A549 (cell line): ENCODE results near the gene PCDHGB7. TPM values are rescaled to one million over a fixed set of nuclear protein-coding genes. Genes with fewer than 3 reads are reported as not detected.

Source experiments
- ATAC-seq, 2 experiments: fragments of 200-7000 bp in 1 of 2; fragments of >200 bp in 1 of 2; cut with Nextera tagmentation in 1 of 2; cut with Tn5 transposase in 1 of 2; 3 replicates each; pipeline versions ENCODE4 v1.8.0 to v1.9.1; 2018 to 2020; ENCODE audit warnings: mild to moderate bottlenecking in 1 of 2, moderate library complexity in 1 of 2
- CTCF ChIA-PET: fragments of 300-600 bp; sonication (Branson Sonifier 250); formaldehyde crosslinking; extraction: SDS; loops from one replicate; lab custom pipeline; 2021; ENCODE audit warnings: antibody characterized with exemption, inconsistent platforms; lab: Yijun Ruan, JAX
- POLR2A ChIA-PET: fragments of 350-600 bp; formaldehyde crosslinking; extraction: SDS; loops from one replicate; lab custom pipeline; 2021; ENCODE audit warnings: antibody characterized with exemption, inconsistent platforms; lab: Yijun Ruan, JAX
- DNase-seq, 2 experiments: peaks; one replicate each; pipeline versions ENCODE4 v3.0.0 to v3.0.0-alpha.2; 2011 to 2016; ENCODE audit warnings: low read depth in 1 of 2, low spot score in 1 of 2
- FAIRE-seq: peaks from 2 replicates; lab custom pipeline; 2011; peaks lifted over from hg19 to GRCh38; lab: Jason Lieb, UNC
- H3K27ac ChIP-seq, 2 experiments: fragments of >200 bp; sonication (Bioruptor Twin); formaldehyde crosslinking; 3 replicates each; pipeline ENCODE4 v1.5.1; 2016 to 2017
- H3K4me1 ChIP-seq: fragments of >200 bp; sonication (Bioruptor Twin); formaldehyde crosslinking; 3 replicates; pipeline ENCODE4 v1.6.1; 2016
- H3K4me2 ChIP-seq: fragments of >200 bp; sonication (Bioruptor Twin); formaldehyde crosslinking; 3 replicates; pipeline ENCODE4 v1.6.1; 2016
- H3K4me3 ChIP-seq: fragments of >200 bp; sonication (Bioruptor Twin); formaldehyde crosslinking; 3 replicates; pipeline ENCODE4 v1.5.1; 2016
- H3K9me3 ChIP-seq: fragments of >200 bp; sonication (Bioruptor Twin); formaldehyde crosslinking; 3 replicates; pipeline ENCODE4 v1.6.1; 2016
- CBX2 ChIP-seq: fragments of 200-600 bp; sonication (generic); IDR thresholded peaks from 2 replicates; pipeline ENCODE4 v1.6.1; 2016; ENCODE audit warnings: low read depth, mild to moderate bottlenecking, borderline replicate concordance
- CBX8 ChIP-seq: fragments of 200-600 bp; sonication (generic); IDR thresholded peaks from 2 replicates; pipeline ENCODE4 v1.6.1; 2016
- CEBPB ChIP-seq, 2 experiments: fragments of >200 bp in 1 of 2; sonication (Bioruptor Twin) in 1 of 2; formaldehyde crosslinking in 1 of 2; IDR thresholded peaks; 2 replicates each; pipeline ENCODE4 v1.6.1; 2012 to 2016
- CHD4 ChIP-seq: fragments of 200-600 bp; sonication (generic); IDR thresholded peaks from 2 replicates; pipeline ENCODE4 v1.6.1; 2016; ENCODE audit warnings: antibody characterized with exemption, mild to moderate bottlenecking, borderline replicate concordance
- EHMT2 ChIP-seq: fragments of 200-600 bp; sonication (generic); IDR thresholded peaks from 2 replicates; pipeline ENCODE4 v1.6.1; 2016; ENCODE audit warnings: antibody characterized with exemption, low read depth, mild to moderate bottlenecking, moderate library complexity
- EP300 ChIP-seq, 2 experiments: fragments of >200 bp; sonication (Bioruptor Twin); formaldehyde crosslinking; IDR thresholded peaks; 2 replicates in 1 of 2; 3 replicates in 1 of 2; pipeline ENCODE4 v1.6.1; 2016 to 2017
- GATA3 ChIP-seq: IDR thresholded peaks from 2 replicates; pipeline ENCODE4 v1.6.1; 2012; ENCODE audit warnings: borderline replicate concordance
- HEYL ChIP-seq: fragments of 250-450 bp; sonication (Bioruptor Pico); IDR thresholded peaks from 2 replicates; pipeline ENCODE4 v1.8.0; 2021; ENCODE audit warnings: mild to moderate bottlenecking, moderate library complexity
- HOXA7 ChIP-seq: fragments of 250-450 bp; sonication (Bioruptor Pico); IDR thresholded peaks from 2 replicates; pipeline ENCODE4 v1.5.0; 2020; ENCODE audit warnings: mild to moderate bottlenecking, moderate library complexity
- HOXB13 ChIP-seq: fragments of 250-450 bp; sonication (Bioruptor Pico); IDR thresholded peaks from 2 replicates; pipeline ENCODE4 v1.5.0; 2020; ENCODE audit warnings: low read depth, mild to moderate bottlenecking, moderate library complexity
- MAFK ChIP-seq: fragments of 450-650 bp; IDR thresholded peaks from 2 replicates; pipeline ENCODE4 v1.6.1; 2014; ENCODE audit not compliant: partially characterized antibody
- NR3C1 ChIP-seq: fragments of >200 bp; sonication (Bioruptor Twin); formaldehyde crosslinking; IDR thresholded peaks from 3 replicates; pipeline ENCODE4 v1.6.1; 2017
- PHF8 ChIP-seq: fragments of 200-600 bp; sonication (generic); IDR thresholded peaks from 2 replicates; pipeline ENCODE4 v1.6.1; 2016; ENCODE audit warnings: low read depth, mild to moderate bottlenecking, antibody characterized with exemption, moderate library complexity, borderline replicate concordance
- RAD21 ChIP-seq, 2 experiments: fragments of >200 bp in 1 of 2; sonication (Bioruptor Twin) in 1 of 2; formaldehyde crosslinking in 1 of 2; IDR thresholded peaks in 1 of 2; conservative IDR thresholded peaks in 1 of 2; 2 replicates in 1 of 2; 3 replicates in 1 of 2; pipeline ENCODE4 v1.6.1; 2012 to 2018; ENCODE audit warnings: inconsistent platforms in 1 of 2
- RARB ChIP-seq: fragments of 250-450 bp; sonication (Bioruptor Pico); IDR thresholded peaks from 2 replicates; pipeline ENCODE4 v1.8.0; 2021; ENCODE audit warnings: mild to moderate bottlenecking, moderate library complexity
- RFX5 ChIP-seq: fragments of 450-650 bp; IDR thresholded peaks from 2 replicates; pipeline ENCODE4 v1.7.1; 2014; ENCODE audit warnings: antibody characterized with exemption, mild to moderate bottlenecking, moderate library complexity
- RNF2 ChIP-seq: fragments of 200-600 bp; sonication (generic); IDR thresholded peaks from 2 replicates; pipeline ENCODE4 v1.6.1; 2016; ENCODE audit warnings: low read depth, mild to moderate bottlenecking, antibody characterized with exemption, moderate library complexity, borderline replicate concordance
- ZFP36 ChIP-seq: fragments of 450-650 bp; IDR thresholded peaks from 2 replicates; pipeline ENCODE4 v1.6.1; 2014; ENCODE audit warnings: borderline replicate concordance; ENCODE audit not compliant: partially characterized antibody
- ZSCAN20 ChIP-seq: fragments of 250-450 bp; sonication (Bioruptor Pico); IDR thresholded peaks from 2 replicates; pipeline ENCODE4 v1.8.0; 2022; ENCODE audit warnings: mild to moderate bottlenecking, moderate library complexity
- WGBS: methylation state at CpG from one replicate; pipeline ENCODE4 v1.1.6; 2017; ENCODE audit errors: missing lambda C conversion rate; 5-methylcytosine and 5-hydroxymethylcytosine counted together
- polyA plus RNA-seq, 4 experiments: library from polyadenylated mRNA; depleted of rRNA in 3 of 4; stranded (reverse); fragments of >200 nt; fragmentation: RNase III in 1 of 4; extraction: RNeasy Plus Mini Kit Qiagen cat#74134 plus additional on column Dnase treatment in 1 of 4; gene quantifications; 2 replicates in 3 of 4; 3 replicates in 1 of 4; pipeline ENCODE4 v1.2.3, GENCODE V29; 2011 to 2017
- TF ChIP-seq, protein P1 (sequence below): IDR thresholded peaks from 2 replicates; pipeline ENCODE4 v1.6.1; 2012
- TF ChIP-seq, protein P2 (sequence below): fragments of 450-650 bp; IDR thresholded peaks from 2 replicates; pipeline ENCODE4 v1.6.1; 2014; ENCODE audit warnings: antibody characterized with exemption
- TF ChIP-seq, protein P3 (sequence below): fragments of 200-600 bp; sonication (generic); IDR thresholded peaks from 2 replicates; pipeline ENCODE4 v1.6.1; 2016; ENCODE audit warnings: antibody characterized with exemption, mild to moderate bottlenecking, moderate library complexity

Gene PCDHGB7
- polyA plus RNA-seq, 2 of the 4 experiments (the other 2 are of a cell fraction) = 0.06 to 0.14 TPM

DNA sequence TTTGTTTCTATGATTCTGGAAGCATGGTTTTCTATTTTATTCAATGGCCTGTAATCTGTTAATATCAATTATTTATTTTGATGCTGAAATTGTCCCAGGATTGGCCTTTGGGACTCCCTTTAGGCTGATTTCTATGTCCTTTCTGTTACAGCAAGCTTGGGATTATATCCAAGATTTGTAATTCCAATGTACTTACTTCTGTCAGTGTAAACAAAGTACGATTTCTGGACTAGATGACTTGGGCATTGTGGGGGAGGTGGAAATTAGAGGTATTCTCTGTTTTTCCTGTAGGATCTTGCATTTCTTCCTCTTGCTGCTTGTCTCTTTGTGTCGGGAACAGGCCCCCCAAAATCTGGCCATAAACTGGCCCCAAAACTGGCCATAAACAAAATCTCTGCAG lies 16.5 kb downstream of the PCDHGB7 start (continued):
- TF ChIP-seq, protein P1, sequence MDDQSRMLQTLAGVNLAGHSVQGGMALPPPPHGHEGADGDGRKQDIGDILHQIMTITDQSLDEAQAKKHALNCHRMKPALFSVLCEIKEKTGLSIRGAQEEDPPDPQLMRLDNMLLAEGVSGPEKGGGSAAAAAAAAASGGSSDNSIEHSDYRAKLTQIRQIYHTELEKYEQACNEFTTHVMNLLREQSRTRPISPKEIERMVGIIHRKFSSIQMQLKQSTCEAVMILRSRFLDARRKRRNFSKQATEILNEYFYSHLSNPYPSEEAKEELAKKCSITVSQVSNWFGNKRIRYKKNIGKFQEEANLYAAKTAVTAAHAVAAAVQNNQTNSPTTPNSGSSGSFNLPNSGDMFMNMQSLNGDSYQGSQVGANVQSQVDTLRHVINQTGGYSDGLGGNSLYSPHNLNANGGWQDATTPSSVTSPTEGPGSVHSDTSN = no peak
- no peak for TF ChIP-seq CBX2
- no peak for TF ChIP-seq CEBPB (IDR thresholded peaks at IDR 0.05)
- TF ChIP-seq HOXA7 (CRISPR knock-in tag) = no peak
- TF ChIP-seq HEYL (CRISPR knock-in tag) = no peak
- TF ChIP-seq RARB (CRISPR knock-in tag) = no peak
- TF ChIP-seq RAD21 (conservative IDR thresholded peaks at IDR 0.05 in 1 of 2, IDR thresholded peaks at IDR 0.05 in 1 of 2) = no peak

DNA sequence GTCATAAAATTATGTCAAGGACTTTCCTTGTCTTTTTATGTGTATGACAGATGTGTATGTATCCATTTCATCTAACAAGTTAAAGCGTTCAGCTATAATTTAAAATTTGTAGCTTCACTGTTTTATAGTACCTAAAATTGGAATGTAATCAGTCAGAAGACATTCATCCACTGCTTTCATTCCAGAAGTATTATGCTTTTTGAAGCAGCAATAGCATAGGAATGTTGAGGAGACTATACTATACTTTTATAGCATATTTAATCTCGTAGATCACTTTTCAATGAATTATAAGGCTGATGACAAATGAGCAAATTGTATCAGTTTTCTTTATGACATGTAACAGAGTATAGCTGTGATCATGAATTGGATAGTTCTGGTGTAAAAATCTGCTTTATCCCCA lies 19.7 kb downstream of the PCDHGB7 start:
- CTCF ChIA-PET = interaction anchor here (0.8 to 2.1 kb wide), 3 partner anchors 39 to 120 kb away, joined by 3 to 6 read pairs (median 5); no protein-coding TSS in a partner anchor
- Histone ChIP-seq H3K4me2 (no peak overlapping the region), H3K4me1 (no peaks in the 10 kb centered on the region), H3K4me3 (no peak overlapping the region), H3K27ac (no peak overlapping the region), H3K9me3 (peaks cover 17% of the 10 kb centered on the region; the same call in 2 of the 3 replicates)
- no peak for ATAC-seq
- FAIRE-seq = no peak
- POLR2A ChIA-PET = no interaction called here
- DNase-seq = no peak
- WGBS = 10% methylated on average over 2 of the region's 2 CpGs
- no peak for TF ChIP-seq CHD4
- no peak for TF ChIP-seq ZFP36
- TF ChIP-seq MAFK = no peak
- no peak for TF ChIP-seq RNF2
- no peak for TF ChIP-seq GATA3
- no peak for TF ChIP-seq NR3C1
- TF ChIP-seq, protein P2, sequence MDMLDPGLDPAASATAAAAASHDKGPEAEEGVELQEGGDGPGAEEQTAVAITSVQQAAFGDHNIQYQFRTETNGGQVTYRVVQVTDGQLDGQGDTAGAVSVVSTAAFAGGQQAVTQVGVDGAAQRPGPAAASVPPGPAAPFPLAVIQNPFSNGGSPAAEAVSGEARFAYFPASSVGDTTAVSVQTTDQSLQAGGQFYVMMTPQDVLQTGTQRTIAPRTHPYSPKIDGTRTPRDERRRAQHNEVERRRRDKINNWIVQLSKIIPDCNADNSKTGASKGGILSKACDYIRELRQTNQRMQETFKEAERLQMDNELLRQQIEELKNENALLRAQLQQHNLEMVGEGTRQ = no peak
- TF ChIP-seq RFX5 = no peak
- TF ChIP-seq ZSCAN20 (CRISPR knock-in tag) = no peak
- TF ChIP-seq CBX8 = no peak
- TF ChIP-seq PHF8 = no peak
- no peak for TF ChIP-seq RARB (CRISPR knock-in tag)
- TF ChIP-seq HOXB13 (CRISPR knock-in tag) = no peak
- TF ChIP-seq, protein P3, sequence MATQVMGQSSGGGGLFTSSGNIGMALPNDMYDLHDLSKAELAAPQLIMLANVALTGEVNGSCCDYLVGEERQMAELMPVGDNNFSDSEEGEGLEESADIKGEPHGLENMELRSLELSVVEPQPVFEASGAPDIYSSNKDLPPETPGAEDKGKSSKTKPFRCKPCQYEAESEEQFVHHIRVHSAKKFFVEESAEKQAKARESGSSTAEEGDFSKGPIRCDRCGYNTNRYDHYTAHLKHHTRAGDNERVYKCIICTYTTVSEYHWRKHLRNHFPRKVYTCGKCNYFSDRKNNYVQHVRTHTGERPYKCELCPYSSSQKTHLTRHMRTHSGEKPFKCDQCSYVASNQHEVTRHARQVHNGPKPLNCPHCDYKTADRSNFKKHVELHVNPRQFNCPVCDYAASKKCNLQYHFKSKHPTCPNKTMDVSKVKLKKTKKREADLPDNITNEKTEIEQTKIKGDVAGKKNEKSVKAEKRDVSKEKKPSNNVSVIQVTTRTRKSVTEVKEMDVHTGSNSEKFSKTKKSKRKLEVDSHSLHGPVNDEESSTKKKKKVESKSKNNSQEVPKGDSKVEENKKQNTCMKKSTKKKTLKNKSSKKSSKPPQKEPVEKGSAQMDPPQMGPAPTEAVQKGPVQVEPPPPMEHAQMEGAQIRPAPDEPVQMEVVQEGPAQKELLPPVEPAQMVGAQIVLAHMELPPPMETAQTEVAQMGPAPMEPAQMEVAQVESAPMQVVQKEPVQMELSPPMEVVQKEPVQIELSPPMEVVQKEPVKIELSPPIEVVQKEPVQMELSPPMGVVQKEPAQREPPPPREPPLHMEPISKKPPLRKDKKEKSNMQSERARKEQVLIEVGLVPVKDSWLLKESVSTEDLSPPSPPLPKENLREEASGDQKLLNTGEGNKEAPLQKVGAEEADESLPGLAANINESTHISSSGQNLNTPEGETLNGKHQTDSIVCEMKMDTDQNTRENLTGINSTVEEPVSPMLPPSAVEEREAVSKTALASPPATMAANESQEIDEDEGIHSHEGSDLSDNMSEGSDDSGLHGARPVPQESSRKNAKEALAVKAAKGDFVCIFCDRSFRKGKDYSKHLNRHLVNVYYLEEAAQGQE = no peak
- TF ChIP-seq, protein P1 = no peak
- no peak for TF ChIP-seq EP300 (IDR thresholded peaks at IDR 0.05)
- TF ChIP-seq EHMT2 = no peak
